ENCODE data around the gene RPS14.

Gene RPS14

DNA sequence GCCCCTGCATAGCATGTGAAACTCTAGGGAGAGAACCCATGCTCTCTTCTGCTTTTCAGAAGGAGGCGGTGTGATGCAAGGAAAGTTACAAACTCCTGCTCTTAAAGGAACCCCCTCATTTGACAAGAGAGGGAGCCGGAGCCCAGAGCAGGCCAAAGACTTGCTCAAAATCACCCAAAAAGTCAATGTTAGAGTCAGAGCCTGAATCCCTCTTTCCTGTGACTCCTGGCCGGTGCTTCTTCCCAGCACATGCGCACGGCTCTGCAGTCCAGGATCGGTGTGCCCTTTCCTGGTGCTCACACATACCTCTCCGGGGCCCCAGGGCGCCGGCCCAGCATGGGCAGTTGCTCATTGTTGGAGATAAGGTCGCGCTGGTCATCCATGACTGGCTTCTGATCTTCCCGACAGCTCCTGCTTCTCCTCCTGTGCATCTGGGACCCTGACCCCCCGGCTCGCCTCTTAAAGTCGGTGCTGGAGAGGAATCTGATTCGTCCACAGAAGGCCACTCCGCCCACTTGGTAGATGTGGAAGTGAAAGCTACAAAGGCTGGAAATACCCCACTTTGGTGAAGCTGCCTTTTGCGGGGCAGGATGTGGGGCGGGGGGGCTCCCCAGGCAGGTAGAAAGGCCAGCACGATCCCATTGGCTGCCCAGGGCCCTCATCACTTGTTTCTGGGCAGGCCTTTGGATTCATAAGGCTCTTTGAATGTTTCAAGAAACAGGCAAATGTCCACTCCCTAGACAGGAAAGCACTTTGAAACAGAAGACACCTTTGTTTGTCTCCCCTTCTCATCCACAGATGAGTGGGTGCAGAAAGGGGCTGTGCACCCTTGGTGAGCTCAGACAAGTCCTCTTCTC is 37.0 kb downstream of the RPS14 start, which contains the start of gene CD74:
Gene CD74, minus strand, starts transcription at position 592 of the 857 bp plus-strand sequence. Its CDS starts 161 bp downstream, at position 431.
- peak; percentile 80 for DNase-seq

DNA sequence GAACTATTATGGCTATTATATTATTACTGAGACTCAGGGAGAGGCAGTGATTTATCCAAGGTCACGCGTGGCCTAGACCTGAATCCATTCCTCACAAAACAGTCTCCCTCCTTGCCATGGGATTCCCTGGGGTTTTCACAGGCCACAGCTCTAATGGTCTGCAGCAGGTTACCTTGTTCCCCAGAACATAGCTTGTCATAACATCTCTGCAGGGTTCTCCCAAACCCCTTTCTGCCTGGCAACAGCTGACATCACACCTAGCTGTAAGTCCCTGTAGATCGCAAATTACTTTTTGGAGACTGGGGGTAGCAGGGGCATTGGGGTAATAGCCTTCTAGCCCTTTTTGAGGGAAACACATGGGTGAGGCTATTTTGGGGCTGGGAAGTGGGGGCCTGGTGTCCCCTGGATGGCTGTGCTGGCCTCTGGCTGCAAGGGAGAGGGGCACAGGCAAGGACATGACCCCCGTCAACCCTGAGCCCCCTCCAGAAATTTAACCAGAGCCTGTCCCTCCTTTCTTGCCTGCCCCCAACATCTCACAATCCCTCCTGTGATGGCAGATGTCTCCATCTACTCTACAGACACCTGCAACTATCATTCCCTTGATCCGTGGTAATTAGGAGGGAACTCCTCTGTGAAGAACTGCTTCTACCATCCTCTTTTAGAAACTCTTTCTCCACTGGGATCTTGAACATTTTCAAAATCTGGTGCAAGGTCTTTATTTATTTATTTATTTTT is 38.1 kb downstream of the RPS14 start:
- DNase-seq: peak; percentile 56

DNA sequence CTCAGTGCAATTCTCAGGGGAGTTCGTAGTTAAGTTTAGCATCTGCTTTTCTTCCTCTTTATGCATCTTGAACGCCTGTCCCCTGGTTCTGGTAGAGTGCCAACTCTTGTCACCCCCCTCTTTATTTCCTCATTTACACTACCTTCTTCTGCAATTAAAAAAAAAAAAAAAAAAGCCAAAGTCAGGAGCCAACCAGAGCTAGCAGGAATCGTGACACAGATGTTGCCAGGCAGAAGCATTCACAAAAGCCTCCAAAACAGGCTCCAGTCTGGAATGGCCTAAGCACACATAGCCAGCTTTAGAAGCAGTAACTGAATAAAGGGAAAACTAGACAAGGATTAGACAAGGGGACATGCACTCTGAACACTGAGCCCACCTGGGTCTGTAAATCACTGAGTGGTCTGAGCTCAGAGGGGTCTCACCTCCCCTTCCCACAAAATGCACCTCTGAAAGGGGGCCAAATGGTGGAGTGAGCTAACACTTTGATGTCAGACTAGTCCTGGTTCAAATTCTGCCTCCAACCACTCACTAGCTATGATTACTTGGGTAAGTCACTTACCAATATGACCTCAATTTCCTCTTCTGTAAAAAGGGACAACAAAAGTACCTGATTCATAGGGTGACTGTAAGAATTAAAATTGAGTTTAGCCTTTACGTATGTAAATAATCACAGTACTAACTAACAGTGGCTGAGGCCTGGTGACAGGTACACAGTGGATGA is 38.9 kb downstream of the RPS14 start:
- peak; percentile 25 for DNase-seq

DNA sequence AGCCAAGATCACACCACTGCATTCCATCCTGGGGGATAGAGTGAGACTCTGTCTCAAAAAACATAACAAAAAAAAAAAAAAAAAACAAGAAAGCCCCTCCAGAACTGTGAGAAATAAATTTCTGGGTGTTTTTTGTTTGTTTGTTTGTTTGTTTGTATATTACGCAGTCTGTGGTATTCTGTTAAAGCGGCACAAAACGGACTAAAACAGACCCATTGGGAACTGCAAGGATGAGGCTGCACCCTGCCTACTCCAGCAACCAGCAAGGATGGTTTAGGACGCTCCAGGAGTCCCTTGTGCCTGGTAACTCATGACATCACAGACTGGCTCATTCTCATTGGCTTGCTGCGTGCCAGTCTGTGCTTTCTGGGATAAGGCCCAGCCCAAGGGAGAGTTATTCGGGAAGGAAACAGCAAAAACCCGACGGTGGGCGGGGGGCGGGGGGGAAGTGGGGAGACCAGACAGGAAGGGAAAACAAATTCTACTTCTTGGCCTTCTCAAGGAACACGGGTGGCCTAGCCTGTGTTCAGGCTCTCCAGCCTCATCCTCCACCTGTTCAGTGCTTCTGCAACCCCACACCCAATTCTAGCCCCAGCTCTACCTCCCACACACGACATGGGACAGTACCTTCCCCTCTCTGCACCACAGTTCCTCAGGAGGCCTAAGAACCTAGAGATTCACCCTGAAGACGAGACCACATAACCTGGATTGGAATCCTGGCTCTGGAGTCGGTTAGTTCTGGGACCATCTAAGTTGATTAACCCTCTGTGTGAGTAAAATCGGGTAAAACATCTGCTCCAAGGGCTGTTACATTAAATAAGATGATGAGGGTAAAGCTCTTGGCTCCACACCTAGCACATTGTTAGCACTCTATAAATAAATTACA is 39.7 kb downstream of the RPS14 start:
- DNase-seq: no peak

DNA sequence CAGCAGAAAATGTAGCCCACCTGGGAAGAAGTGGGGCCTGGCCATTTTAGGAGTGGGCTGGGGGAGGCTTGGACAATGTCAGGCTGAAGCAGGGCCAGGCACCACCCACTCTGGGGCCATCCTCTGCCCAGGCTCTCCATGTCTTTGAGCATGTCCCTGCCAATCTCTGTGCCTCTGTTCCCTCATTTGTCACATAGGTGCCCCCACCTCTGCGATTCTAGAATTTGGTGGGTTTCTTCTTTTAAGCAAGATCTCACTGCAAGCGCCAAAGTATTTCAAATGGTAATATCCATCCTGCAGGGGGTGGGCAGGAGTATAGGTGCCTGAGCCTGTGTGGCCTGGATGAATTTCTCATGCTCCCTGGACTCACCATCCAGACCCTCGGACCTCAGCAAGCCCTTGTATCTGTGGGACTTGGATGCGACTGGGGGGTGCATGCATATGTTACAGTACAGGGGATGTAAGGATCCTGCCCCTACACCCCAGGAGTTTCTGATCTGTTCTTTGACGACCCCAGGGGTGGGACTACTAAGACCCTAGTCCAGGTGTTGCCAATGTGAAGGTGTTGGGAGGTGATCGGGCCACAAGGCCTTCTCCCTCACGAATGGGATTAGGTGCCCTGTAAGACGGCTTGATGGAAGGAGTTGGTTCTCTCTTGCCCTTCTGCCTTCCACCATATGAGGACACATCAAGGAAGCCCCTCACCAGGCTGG is 41.2 kb downstream of the RPS14 start:
- no peak for DNase-seq

DNA sequence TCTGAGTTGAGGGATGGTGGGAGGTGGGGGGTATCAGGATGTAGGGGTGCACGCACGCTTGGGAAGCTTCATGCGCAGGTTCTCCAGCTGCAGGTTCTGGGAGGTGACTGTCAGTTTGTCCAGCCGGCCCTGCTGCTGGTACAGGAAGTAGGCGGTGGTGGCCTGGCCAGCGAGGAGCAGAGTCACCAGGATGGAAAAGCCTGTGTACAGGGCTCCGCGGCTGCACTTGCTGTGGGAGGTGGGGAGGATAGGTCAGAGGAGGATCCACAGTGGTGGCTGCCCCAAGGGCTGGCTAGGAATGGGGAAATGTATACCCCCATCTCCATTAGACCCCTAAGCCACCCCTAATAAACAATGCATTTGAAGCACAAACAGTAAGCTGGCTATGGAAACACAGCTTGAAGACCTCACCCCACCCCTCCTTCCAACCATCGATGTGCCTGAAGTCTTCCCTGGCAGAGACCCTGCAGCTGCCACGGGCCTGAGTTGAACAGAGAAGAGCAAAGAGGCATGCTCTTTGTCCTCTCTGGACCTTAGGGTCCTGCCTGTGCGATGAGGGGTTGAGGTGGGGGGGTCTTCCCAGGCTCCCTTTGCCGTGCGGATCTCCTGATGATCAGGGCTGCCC is 42.3 kb downstream of the RPS14 start:
- no peak for DNase-seq

DNA sequence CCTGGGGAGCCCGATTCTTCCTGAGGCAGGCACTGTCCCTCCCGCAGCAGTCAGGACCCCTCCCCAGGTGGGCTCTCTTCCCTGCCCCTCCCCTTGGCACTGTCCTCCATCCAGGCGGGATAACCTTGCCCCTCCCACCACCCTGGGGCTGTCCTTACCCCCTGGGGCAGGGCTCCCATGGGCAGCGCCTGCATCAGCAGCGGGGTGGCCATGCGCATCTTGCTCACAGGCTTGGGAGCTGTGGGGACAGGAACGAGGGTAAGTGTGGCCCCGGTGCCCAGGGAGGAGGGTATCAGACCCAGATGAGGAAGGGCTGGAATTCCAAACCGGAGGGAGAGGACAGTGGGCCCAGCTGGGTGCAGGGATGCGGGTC is 42.8 kb downstream of the RPS14 start:
- DNase-seq: no peak

DNA sequence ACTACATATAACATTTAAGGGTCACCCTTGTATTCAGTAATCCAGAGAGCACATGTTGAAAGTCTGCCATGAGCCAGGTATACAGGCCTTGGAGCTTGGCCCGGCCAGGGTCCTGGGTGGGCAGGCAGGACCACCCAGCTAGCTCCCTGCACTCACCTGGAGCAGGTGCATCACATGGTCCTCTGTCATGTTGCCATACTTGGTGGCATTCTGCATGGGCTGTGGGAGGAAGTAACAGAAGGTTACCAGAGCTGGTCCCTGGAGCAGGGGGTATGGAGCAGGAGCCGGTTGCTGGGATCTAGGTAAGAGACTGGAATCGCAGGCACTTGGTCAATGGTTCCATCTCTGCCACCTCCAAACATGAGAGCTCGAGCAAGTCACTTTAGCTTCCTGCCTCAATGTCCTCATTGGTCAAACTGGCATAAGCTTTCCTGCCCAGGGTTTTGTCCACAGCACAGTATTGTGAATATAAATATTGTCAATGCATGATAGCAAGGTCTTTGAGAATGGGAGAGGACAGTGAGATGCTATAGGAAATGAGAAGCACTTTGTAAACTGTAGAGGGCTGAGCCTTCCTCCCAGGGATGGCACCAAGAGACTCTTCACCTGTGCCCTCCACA is 43.3 kb downstream of the RPS14 start:
- no peak for DNase-seq

DNA sequence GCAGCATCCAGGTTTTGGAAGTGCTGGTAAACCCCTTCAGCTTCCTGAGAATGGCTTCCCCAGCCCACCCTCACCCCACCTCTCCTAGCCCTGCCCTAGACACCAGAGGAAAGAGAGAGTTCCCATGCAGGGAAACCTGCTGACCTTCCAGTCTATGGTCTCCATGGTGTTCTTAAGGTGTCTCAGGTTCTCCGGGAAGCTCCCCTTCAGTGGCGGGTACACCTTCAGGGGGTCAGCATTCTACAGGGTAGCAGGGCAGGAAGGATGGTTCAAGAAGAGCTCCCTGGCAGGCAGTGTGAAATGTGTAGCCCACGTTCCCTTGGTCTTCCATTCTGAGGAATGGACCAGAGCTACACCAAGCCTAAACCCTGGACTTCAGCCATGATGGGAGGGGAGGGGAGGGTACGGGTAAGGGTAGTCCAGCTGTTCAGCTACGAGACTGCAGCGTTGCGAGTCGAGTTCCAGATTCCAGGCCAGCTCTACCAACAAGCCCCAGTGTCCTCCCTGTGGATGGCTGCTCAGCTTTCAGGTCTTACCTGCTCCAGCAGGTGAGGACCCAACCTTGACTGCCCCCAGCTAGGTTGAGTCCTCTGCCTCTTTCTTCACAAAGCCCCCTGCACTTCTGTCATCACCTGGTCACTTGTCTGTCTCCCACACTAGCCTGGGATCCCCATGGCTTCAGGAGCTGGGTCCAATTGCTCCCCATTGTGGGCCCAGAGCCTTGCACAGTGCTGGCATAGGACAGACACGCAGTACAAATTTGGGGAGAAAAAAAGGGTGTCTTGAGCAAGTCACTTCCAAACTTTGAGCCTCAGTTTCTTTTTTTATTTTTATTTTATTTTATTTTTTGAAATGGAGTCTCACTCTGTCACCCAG is 44.4 kb downstream of the RPS14 start:
- DNase-seq: no peak

DNA sequence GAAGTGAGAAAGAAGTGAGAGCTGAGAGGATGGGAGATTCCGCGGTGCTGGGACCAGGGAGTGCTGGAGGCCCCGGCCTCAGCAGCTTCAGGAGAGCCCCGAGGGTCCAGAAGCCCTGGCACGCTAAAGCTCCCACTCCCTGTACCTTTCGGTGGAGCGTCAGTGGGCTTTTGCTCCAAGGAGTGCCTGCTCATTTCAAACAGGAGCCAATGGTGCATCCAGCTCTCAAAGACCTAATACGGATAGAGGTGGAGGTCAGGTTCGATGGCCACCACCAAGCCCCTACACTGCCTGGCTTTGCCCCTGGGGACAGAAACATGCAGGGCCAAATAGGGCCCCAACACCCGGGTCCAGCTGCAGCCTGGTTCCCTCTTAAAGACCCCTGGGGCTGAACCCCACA is 45.0 kb downstream of the RPS14 start:
- DNase-seq: no peak

DNA sequence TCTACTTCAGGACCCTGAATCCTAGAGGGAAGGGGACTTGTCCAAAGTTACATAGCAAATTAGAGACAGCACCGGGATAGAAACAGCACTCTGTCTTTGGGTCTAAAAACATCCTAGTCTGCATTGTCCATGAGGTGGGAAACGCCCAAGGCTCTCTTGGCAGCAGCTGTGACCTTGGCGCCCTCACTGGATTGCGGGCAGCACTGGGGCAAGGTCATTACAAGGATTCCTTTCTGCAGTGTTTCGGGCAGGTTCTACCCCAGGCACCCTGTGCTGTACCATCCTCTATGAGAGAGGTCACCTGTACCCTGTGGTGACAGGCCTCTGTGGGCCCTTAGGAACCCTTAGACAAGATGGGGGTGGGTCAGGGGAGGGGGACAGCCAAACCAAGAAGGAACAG is 45.4 kb downstream of the RPS14 start:
- no peak for DNase-seq

DNA sequence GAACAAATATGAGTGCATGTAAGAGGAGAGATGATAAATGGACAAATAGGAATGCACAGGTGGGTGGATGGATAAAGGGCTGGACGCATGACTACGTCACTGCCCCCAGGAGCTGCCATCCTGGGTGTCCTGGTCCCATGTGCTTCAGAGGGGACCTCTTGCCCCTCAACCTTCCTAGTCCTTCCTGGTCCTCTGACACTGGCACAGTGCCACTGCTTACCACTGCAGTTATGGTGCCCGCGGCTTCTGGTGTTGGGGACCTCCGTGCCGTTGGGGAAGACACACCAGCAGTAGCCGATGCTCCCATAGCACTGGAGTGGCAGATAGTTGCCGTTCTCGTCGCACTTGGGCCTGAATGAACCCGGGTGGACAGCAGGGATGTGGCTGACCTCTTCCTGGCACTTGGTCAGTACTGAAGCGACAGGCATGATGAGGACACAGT is 46.6 kb downstream of the RPS14 start:
- DNase-seq: no peak

DNA sequence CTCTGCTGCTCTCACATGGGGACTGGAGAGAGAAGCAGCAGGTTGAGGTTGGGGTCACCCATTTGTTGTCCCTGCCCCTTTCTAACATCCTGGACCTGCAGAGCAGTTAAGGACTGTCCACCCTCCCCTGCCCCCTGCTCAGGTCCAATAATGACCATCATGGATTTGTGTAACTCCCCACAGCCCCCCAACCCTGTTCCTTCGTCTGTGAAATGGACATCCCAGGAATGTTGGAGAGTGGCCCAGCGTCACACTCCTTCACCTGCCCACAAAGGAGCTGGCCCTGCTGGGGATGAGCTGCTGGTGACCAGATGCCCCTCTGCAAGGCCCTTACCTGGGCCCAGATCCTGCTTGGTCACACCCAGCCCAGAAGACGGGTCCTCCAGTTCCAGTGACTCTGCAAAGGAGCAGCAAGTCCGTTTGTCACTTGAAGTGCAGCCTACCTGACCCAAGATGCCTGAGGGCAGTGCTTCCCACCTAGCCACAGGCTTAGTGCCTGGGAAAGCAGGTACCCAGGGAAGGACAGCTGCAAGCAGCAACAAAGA is 47.2 kb downstream of the RPS14 start:
- no peak for DNase-seq

DNA sequence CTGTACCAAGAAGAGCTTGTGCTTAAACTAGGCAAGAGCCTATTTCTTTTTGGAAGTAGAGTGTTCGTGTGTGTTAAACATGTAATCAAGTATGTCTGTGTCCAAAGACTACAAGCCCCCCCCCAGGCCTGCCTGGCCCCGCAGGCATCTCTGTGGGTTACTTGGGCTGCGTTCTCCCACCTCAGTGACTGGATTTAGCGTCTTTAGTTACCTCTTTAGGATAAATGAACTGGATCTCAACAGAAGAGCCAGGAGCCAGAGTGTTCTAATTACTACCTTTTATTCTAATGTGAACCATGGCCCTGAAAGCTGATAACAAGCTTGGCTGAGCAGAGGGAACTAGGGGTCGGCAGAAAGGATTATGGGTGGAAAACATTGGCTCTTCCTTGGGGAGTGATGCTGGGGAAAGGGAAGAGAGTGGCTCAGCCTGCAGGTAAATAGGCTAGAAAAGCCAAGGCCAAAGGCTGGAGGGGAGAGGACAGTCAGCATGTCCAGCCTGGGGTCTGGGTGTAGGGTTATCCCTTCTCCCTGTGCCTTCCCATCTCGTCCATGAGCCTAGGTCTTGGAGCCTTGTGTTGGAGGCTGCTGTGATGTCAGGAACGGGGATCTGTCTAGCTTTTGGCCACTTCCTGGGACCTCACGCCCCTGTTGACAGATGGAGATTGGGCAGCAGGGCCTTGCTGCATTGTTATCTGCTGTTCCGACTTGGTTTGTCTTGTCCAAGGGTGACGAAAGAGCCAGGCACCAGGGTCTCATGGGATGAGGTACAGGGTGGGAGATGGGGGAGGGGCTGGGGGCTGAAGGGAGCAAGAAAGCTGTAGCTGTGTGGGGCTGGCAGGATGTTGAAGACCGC is 47.9 kb downstream of the RPS14 start:
- no peak for DNase-seq

DNA sequence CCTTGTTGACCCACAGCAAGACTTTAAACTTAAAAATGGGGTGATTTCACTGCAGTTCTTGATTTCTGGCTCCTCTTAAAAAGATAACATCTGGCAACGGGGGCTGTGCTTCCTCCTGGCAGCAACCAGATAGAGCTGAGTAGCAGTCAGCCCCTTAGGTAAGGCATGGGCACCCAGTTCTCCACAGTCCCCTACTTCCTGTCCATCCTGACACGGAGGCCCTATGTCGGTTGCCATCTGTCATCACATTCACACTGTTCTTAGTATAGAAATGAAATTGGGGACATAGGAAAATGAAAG is 48.5 kb downstream of the RPS14 start:
- DNase-seq: no peak

DNA sequence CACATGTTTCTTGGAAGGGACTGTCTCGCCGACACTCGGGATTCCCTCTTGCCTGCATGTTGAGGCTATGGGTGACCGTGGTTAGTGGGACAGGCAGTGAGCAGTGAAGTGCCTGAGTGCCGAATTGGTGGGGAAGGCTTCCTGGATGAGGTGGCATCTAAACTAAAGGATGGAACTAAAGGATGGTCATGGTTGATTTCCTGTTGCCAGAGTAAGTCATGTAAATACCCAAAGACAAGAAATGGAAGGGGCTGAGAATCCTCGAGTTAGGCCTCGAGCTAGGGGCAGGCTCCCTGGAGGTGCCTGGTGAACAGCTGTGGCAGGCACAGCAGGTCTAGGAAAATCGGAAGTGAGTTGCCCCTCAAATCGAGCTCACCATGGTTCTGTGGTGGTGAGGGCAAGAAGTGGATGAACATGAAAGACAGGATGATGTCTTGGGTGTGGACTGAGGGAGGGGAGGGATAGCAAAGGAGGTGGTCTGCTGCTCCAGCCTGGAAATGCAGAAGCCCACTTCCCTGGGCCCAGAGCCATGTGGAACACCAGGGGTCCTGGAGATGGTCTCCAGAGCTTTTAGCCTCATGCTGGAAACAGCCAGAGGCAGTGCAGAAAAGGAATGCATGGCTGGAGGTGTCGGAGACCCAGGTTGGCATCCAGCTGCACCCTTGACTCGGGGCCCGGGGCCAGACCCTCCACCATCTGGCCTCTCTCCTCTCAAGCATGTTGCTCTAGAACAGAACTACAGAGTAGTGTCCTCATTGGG is 49.0 kb downstream of the RPS14 start:
- no peak for DNase-seq

DNA sequence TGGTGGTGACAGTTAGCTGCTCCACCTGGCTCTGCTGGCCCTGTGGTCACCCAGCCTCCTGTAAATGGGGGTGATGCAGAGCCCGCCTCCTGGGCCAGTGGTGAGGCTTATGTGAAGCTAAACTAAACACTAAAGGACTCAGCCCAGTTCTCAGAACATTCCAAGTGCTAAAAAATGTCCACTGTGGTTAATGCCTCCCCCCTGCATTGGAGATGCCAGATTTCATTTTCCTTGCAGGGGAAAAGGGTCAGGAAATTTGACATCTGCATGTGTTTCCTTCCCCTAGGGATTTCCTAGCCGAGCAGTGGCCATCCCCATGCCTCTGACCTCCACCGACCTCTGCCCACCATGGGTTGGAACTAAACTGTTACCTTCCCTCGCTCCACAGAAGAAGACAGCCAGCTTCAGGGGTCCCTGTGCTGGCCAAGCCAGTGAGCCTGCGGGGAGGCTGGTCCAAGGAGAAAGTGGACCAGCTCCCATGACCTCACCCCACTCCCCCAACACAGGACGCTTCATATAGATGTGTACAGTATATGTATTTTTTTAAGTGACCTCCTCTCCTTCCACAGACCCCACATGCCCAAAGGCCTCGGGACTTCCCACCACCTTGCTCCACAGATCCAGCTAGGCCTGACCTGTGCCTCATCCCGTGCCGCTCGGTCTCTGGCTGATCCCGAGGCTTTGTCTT is 49.9 kb downstream of the RPS14 start:
- no peak for DNase-seq

Data from stimulated activated CD4-positive, alpha-beta T cell treated with anti-CD3 and anti-CD28 coated beads, Interleukin-12 subunit alpha, Interleukin-12 subunit beta, amount 100 ng/mL, for 4 hours (primary cell).